Neuronal stem cell (in vitro differentiated cells): ENCODE data around the gene SARNP.
A peak's percentile ranks its signal among the peaks of the same experiment; 100 is the strongest.

Source experiments
- DNase-seq: peaks from one replicate; pipeline ENCODE4 v3.0.0-alpha.2; 2013; ENCODE audit warnings: low spot score
- H2AFZ ChIP-seq: one replicate; pipeline ENCODE4 v1.6.1; 2013; ENCODE audit warnings: mild to moderate bottlenecking, low read length, inconsistent platforms
- H2AK5ac ChIP-seq: 2 replicates; pipeline ENCODE4 v1.6.1; 2013; ENCODE audit warnings: low read depth, mild to moderate bottlenecking, inconsistent platforms, low read length, moderate library complexity, mixed read lengths
- H2BK120ac ChIP-seq: 2 replicates; pipeline ENCODE4 v1.6.1; 2013; ENCODE audit warnings: low read depth, mild to moderate bottlenecking, inconsistent platforms, low read length, moderate library complexity, mixed read lengths
- H2BK12ac ChIP-seq: one replicate; pipeline ENCODE4 v1.6.1; 2013; ENCODE audit warnings: low read length, inconsistent platforms
- H2BK15ac ChIP-seq: 2 replicates; pipeline ENCODE4 v1.6.1; 2013; ENCODE audit warnings: mild to moderate bottlenecking, low read length, inconsistent platforms, mixed read lengths
- H2BK5ac ChIP-seq: one replicate; pipeline ENCODE4 v1.6.1; 2013; ENCODE audit warnings: inconsistent platforms, mild to moderate bottlenecking, low read length, moderate library complexity
- H3K14ac ChIP-seq: one replicate; pipeline ENCODE4 v1.6.1; 2013; ENCODE audit warnings: low read length, inconsistent platforms
- H3K18ac ChIP-seq: 2 replicates; pipeline ENCODE4 v1.6.1; 2013; ENCODE audit warnings: low read length, inconsistent platforms
- H3K23ac ChIP-seq: 2 replicates; pipeline ENCODE4 v1.6.1; 2013; ENCODE audit warnings: low read depth, mild to moderate bottlenecking, mixed read lengths, low read length, inconsistent platforms; ENCODE audit not compliant: poor library complexity
- H3K27ac ChIP-seq: replicated peaks from 3 replicates; pipeline ENCODE4 v1.5.1; 2013; ENCODE audit warnings: low read length, inconsistent platforms
- H3K27me3 ChIP-seq, 3 experiments: 2 replicates each; pipeline ENCODE4 v1.6.1; 2013; ENCODE audit warnings: low read length in 3 of 3, mild to moderate bottlenecking in 2 of 3, inconsistent platforms in 1 of 3, low read depth in 1 of 3, mixed read lengths in 1 of 3, moderate library complexity in 1 of 3; ENCODE audit not compliant: control insufficient read depth in 3 of 3, insufficient read depth in 3 of 3
- H3K36me3 ChIP-seq, 2 donors: replicated peaks in 1 of 2; 2 replicates each; pipeline ENCODE4 v1.6.1; 2013; ENCODE audit warnings: low read length in 2 of 2; ENCODE audit not compliant: control insufficient read depth in 2 of 2, insufficient read depth in 2 of 2
- H3K4ac ChIP-seq: 2 replicates; pipeline ENCODE4 v1.6.1; 2013; ENCODE audit warnings: inconsistent platforms, mild to moderate bottlenecking, low read length, moderate library complexity
- H3K4me1 ChIP-seq, 2 donors: 1 replicate in 1 of 2; 2 replicates in 1 of 2; pipeline ENCODE4 v1.6.1; 2013; ENCODE audit warnings: low read length in 2 of 2, low read depth in 1 of 2; ENCODE audit not compliant: control insufficient read depth in 2 of 2, insufficient read depth in 1 of 2
- H3K4me2 ChIP-seq: one replicate; pipeline ENCODE4 v1.6.1; 2013; ENCODE audit warnings: mild to moderate bottlenecking, low read length, inconsistent platforms; ENCODE audit not compliant: insufficient read depth, poor library complexity, severe bottlenecking
- H3K4me3 ChIP-seq, 2 donors: 2 replicates each; pipeline ENCODE4 v1.5.1; 2013; ENCODE audit warnings: low read length in 2 of 2, mild to moderate bottlenecking in 2 of 2, inconsistent platforms in 1 of 2, moderate library complexity in 1 of 2
- H3K79me1 ChIP-seq: one replicate; pipeline ENCODE4 v1.6.1; 2013; ENCODE audit warnings: low read depth, mild to moderate bottlenecking, inconsistent platforms, low read length, moderate library complexity
- H3K9ac ChIP-seq: one replicate; pipeline ENCODE4 v1.6.1; 2013; ENCODE audit warnings: mild to moderate bottlenecking, low read depth, low read length, inconsistent platforms; ENCODE audit not compliant: poor library complexity
- H3K9me3 ChIP-seq, 2 donors: replicated peaks in 1 of 2; 2 replicates each; pipeline versions ENCODE3 to v1.6.1; 2013; ENCODE audit warnings: low read length in 2 of 2, mild to moderate bottlenecking in 2 of 2, inconsistent platforms in 1 of 2, low read depth in 1 of 2, mixed read lengths in 1 of 2, moderate library complexity in 1 of 2; ENCODE audit not compliant: control insufficient read depth in 2 of 2, insufficient read depth in 1 of 2
- H4K8ac ChIP-seq: one replicate; pipeline ENCODE4 v1.6.1; 2013; ENCODE audit warnings: low read depth, mild to moderate bottlenecking, inconsistent platforms, low read length, moderate library complexity
- H4K91ac ChIP-seq: one replicate; pipeline ENCODE4 v1.6.1; 2013; ENCODE audit warnings: low read length, low read depth, mild to moderate bottlenecking, inconsistent platforms; ENCODE audit not compliant: poor library complexity
- WGBS, 2 donors: extraction: QIAGEN DNeasy Blood & Tissue Kit; methylation state at CpG; one replicate each; pipeline ENCODE4 v1.1.7; 2013; ENCODE audit warnings: missing lambda C conversion rate in 2 of 2, mixed read lengths in 1 of 2; ENCODE audit not compliant: insufficient read length in 2 of 2, insufficient replicate concordance in 1 of 2; ENCODE audit errors: extremely low coverage in 2 of 2; 5-methylcytosine and 5-hydroxymethylcytosine counted together

Gene SARNP

GRCh38 chr12:55738123-55739024 lies 79.2 kb downstream of the SARNP start:
- Histone ChIP-seq H2BK120ac (no peak overlapping the region), H3K27me3 (no peaks in the 10 kb centered on the region), H2AK5ac (no peak overlapping the region), H3K79me1 (no peaks in the 10 kb centered on the region), H3K18ac (peak overlapping the region; percentile 60), H3K4ac (no peak overlapping the region), H3K4me2 (peak overlapping the region; percentile 59), H3K23ac (no peak overlapping the region), H3K9me3 (no peaks in the 10 kb centered on the region), H3K4me3 (peak overlapping the region; percentile 44 to 78), H3K14ac (no peak overlapping the region), H2BK12ac (no peak overlapping the region), H3K4me1 (peaks cover 12 to 16% of the 10 kb centered on the region in 2 donors), H2BK5ac (no peak overlapping the region), H2BK15ac (peak overlapping the region; percentile 62), H4K8ac (no peak overlapping the region), H4K91ac (no peak overlapping the region), H3K9ac (peak overlapping the region; percentile 56), H2AFZ (peak overlapping the region; percentile 84), H3K27ac (peak overlapping the region; percentile 90), H3K36me3 (no peaks in the 10 kb centered on the region)
- peak; percentile 88 for DNase-seq
- WGBS, 2 donors: no CpG with 5 or more reads among the region's 14 CpGs

- DNase-seq: no peak
- Histone ChIP-seq H3K4me3 (peak overlapping the region; percentile 44 to 78), H2BK5ac (no peak overlapping the region), H4K91ac (no peak overlapping the region), H2BK15ac (peak overlapping the region; percentile 62), H3K4me1 (peaks cover 12 to 16% of the 10 kb centered on the region in 2 donors), H3K79me1 (no peaks in the 10 kb centered on the region), H2AK5ac (no peak overlapping the region), H2AFZ (peak overlapping the region; percentile 84), H3K36me3 (no peaks in the 10 kb centered on the region), H2BK12ac (no peak overlapping the region), H3K18ac (peak overlapping the region; percentile 72), H3K27ac (peak overlapping the region; percentile 90), H3K9me3 (no peaks in the 10 kb centered on the region), H3K9ac (peak overlapping the region; percentile 56), H2BK120ac (no peak overlapping the region), H3K14ac (no peak overlapping the region), H3K23ac (no peak overlapping the region), H3K4me2 (peak overlapping the region; percentile 59), H3K27me3 (no peaks in the 10 kb centered on the region), H4K8ac (no peak overlapping the region), H3K4ac (no peak overlapping the region)
- WGBS, 2 donors: no CpG with 5 or more reads among the region's 4 CpGs
Measured at GRCh38 chr12:55737581-55738122, 79.9 kb downstream of the SARNP start.

- Histone ChIP-seq H2BK15ac (peak overlapping the region; percentile 62), H2AFZ (peak overlapping the region; percentile 84), H4K91ac (no peak overlapping the region), H2AK5ac (peak overlapping the region; percentile 5), H2BK5ac (no peak overlapping the region), H3K4me2 (peak overlapping the region; percentile 59), H3K23ac (no peak overlapping the region), H3K79me1 (peaks cover 4% of the 10 kb centered on the region), H3K4me3 (peak overlapping the region in 1 of 2 donors; percentile 44), H3K27ac (peak overlapping the region; percentile 90), H2BK120ac (no peak overlapping the region), H3K4me1 (peaks cover 9 to 11% of the 10 kb centered on the region in 2 donors), H4K8ac (no peak overlapping the region), H3K14ac (no peak overlapping the region), H2BK12ac (no peak overlapping the region), H3K36me3 (no peaks in the 10 kb centered on the region), H3K9ac (peak overlapping the region; percentile 12), H3K9me3 (no peaks in the 10 kb centered on the region), H3K27me3 (no peaks in the 10 kb centered on the region), H3K18ac (peak overlapping the region; percentile 72), H3K4ac (no peak overlapping the region)
- WGBS, 2 donors: no CpG with 5 or more reads among the region's 6 CpGs
- DNase-seq: no peak
Measured at GRCh38 chr12:55736780-55737580, 80.5 kb downstream of the SARNP start.
